Keratinocyte (primary cell): ENCODE data around the gene PKP4.

Experiments used
- EZH2 ChIP-seq: IDR thresholded peaks from one replicate; pipeline ENCODE4 v1.6.1; 2012; ENCODE audit warnings: inconsistent platforms, mild to moderate bottlenecking, low read length, moderate library complexity
- TF ChIP-seq, protein P1 (sequence below), 3 experiments: IDR thresholded peaks in 1 of 3; conservative IDR thresholded peaks in 1 of 3; optimal IDR thresholded peaks in 1 of 3; 2 replicates in 2 of 3; 3 replicates in 1 of 3; pipeline versions ENCODE3 to v1.5.1; 2011; ENCODE audit warnings: low read length in 3 of 3, mild to moderate bottlenecking in 3 of 3, moderate library complexity in 2 of 3, control low read depth in 1 of 3, inconsistent platforms in 1 of 3; ENCODE audit not compliant: insufficient read depth in 2 of 3; ENCODE audit errors: extremely low read depth in 1 of 3

DNA sequence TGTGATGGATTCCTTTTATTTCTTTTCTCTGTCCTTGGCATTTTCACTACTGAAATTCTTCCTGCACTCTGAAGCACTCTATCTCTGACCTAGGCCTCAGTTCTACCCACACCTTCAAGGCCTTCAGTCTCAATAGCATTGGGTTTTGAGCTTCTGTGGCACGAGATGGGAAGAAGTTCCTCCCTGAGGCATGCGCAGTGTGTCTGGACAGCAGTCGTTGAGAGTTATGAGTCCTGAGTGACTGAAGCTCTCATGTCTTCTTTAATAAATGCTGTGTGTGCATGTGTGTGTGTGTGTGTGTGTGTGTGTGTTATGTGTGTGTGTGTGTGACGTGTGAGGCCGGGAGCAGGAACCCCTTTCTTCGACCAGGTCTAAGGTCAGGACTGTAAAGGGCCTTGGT, 242.6 kb downstream of the PKP4 start:
- TF ChIP-seq, protein P1, sequence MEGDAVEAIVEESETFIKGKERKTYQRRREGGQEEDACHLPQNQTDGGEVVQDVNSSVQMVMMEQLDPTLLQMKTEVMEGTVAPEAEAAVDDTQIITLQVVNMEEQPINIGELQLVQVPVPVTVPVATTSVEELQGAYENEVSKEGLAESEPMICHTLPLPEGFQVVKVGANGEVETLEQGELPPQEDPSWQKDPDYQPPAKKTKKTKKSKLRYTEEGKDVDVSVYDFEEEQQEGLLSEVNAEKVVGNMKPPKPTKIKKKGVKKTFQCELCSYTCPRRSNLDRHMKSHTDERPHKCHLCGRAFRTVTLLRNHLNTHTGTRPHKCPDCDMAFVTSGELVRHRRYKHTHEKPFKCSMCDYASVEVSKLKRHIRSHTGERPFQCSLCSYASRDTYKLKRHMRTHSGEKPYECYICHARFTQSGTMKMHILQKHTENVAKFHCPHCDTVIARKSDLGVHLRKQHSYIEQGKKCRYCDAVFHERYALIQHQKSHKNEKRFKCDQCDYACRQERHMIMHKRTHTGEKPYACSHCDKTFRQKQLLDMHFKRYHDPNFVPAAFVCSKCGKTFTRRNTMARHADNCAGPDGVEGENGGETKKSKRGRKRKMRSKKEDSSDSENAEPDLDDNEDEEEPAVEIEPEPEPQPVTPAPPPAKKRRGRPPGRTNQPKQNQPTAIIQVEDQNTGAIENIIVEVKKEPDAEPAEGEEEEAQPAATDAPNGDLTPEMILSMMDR (optimal IDR thresholded peaks at IDR 0.05 in 1 of 3, IDR thresholded peaks at IDR 0.05 in 1 of 3, conservative IDR thresholded peaks at IDR 0.05 in 1 of 3; ENCODE audit: extremely low read depth in 1 of 3, insufficient read depth in 2 of 3, low read length in 3 of 3): no peak
- no peak for TF ChIP-seq EZH2
